Activated B cell treated with CpG ODN at 0.5 μM for 24 hours (primary cell): ENCODE results near the gene ARHGEF28. TPM values are rescaled to one million over a fixed set of nuclear protein-coding genes. Genes with fewer than 3 reads are reported as not detected.

Experiments used
- ATAC-seq: fragments of 200-7000 bp; cut with Tn5 transposase; one replicate; pipeline ENCODE4 v1.10.0; 2021; ENCODE audit warnings: low read depth, mild to moderate bottlenecking, moderate library complexity
- CTCF ChIA-PET: fragments of 350-600 bp; sonication (Branson Sonifier 250); formaldehyde crosslinking; loops from one replicate; lab custom pipeline; 2021; ENCODE audit warnings: antibody characterized with exemption; lab: Charles Lee
- POLR2A ChIA-PET: fragments of 350-600 bp; sonication (Branson Sonifier 250); formaldehyde crosslinking; loops from one replicate; lab custom pipeline; 2021; ENCODE audit warnings: antibody characterized with exemption; lab: Charles Lee
- DNase-seq: peaks from one replicate; pipeline ENCODE4 v3.0.0; 2022
- H3K27ac Mint-ChIP-seq: one replicate; pipeline ENCODE4 v1.8.0; 2020; ENCODE audit warnings: mixed read lengths
- H3K27me3 Mint-ChIP-seq: one replicate; pipeline ENCODE4 v1.8.0; 2021; ENCODE audit warnings: mixed read lengths
- H3K36me3 Mint-ChIP-seq: one replicate; pipeline ENCODE4 v1.8.0; 2021; ENCODE audit warnings: low read depth, mixed read lengths
- H3K4me1 Mint-ChIP-seq: one replicate; pipeline ENCODE4 v1.8.0; 2021; ENCODE audit warnings: mixed read lengths
- H3K4me3 Mint-ChIP-seq: one replicate; pipeline ENCODE4 v1.8.0; 2020; ENCODE audit warnings: mild to moderate bottlenecking, mixed read lengths
- H3K9me3 Mint-ChIP-seq: one replicate; pipeline ENCODE4 v1.8.0; 2020; ENCODE audit warnings: mixed read lengths
- CTCF ChIP-seq: fragments of 200-600 bp; IDR thresholded peaks from one replicate; pipeline ENCODE4 v1.8.0; 2022; ENCODE audit warnings: antibody characterized with exemption, mild to moderate bottlenecking
- intact Hi-C: fragments of 100-400 bp; cut with micrococcal nuclease; formaldehyde crosslinking; loops from one replicate; pipeline ENCODE4 v1.15.1; 2024
- total RNA-seq: library from RNA; stranded (reverse); gene quantifications from 2 replicates; pipeline ENCODE4 v1.2.3, GENCODE V29; 2022

The ARHGEF28 gene
- total RNA-seq, 1 donor from 2014 or later = not detected

- CTCF ChIA-PET = no interaction called here
- no peak overlapping the region for H3K27ac Mint-ChIP-seq
- POLR2A ChIA-PET = no interaction called here
- H3K4me1 Mint-ChIP-seq = no peaks in the 10 kb centered on the region
- no peaks in the 10 kb centered on the region for H3K36me3 Mint-ChIP-seq
- no peak for TF ChIP-seq CTCF
- no peak for DNase-seq
- no peak for ATAC-seq
- intact Hi-C loops = no loop called here
- no peak overlapping the region for H3K4me3 Mint-ChIP-seq
- no peaks in the 10 kb centered on the region for H3K9me3 Mint-ChIP-seq
- no peaks in the 10 kb centered on the region for H3K27me3 Mint-ChIP-seq
Observed at GRCh38 chr5:73826301-73827105, 200.5 kb downstream of the ARHGEF28 start.

GRCh38 chr5:73827106-73827450, 201.1 kb downstream of the ARHGEF28 start:
- intact Hi-C loops = no loop called here
- Mint-ChIP-seq H3K27me3 (no peaks in the 10 kb centered on the region), H3K4me1 (no peaks in the 10 kb centered on the region), H3K36me3 (no peaks in the 10 kb centered on the region), H3K9me3 (no peaks in the 10 kb centered on the region), H3K27ac (no peak overlapping the region), H3K4me3 (no peak overlapping the region)
- no peak for TF ChIP-seq CTCF
- CTCF ChIA-PET = no interaction called here
- POLR2A ChIA-PET = no interaction called here
- DNase-seq (no peak), ATAC-seq (no peak)

GRCh38 chr5:73828465-73828864, 202.5 kb downstream of the ARHGEF28 start:
- Mint-ChIP-seq H3K27me3 (peaks cover under 1% of the 10 kb centered on the region), H3K27ac (no peak overlapping the region), H3K4me3 (no peak overlapping the region), H3K9me3 (no peaks in the 10 kb centered on the region), H3K4me1 (no peaks in the 10 kb centered on the region), H3K36me3 (no peaks in the 10 kb centered on the region)
- DNase-seq (no peak), ATAC-seq (no peak)
- intact Hi-C loops = no loop called here
- TF ChIP-seq CTCF = no peak
- POLR2A ChIA-PET = no interaction called here
- CTCF ChIA-PET = no interaction called here

- peaks cover 5% of the 10 kb centered on the region for H3K27me3 Mint-ChIP-seq
- intact Hi-C loops = no loop called here
- no peaks in the 10 kb centered on the region for H3K4me1 Mint-ChIP-seq
- ATAC-seq (no peak), DNase-seq (no peak)
- no peaks in the 10 kb centered on the region for H3K36me3 Mint-ChIP-seq
- H3K9me3 Mint-ChIP-seq = no peaks in the 10 kb centered on the region
- ChIA-PET CTCF (no interaction called here), POLR2A (no interaction called here)
- H3K27ac Mint-ChIP-seq = no peak overlapping the region
- no peak overlapping the region for H3K4me3 Mint-ChIP-seq
- TF ChIP-seq CTCF = no peak
Observed at GRCh38 chr5:73830646-73831045, 204.7 kb downstream of the ARHGEF28 start.

- POLR2A ChIA-PET = no interaction called here
- Mint-ChIP-seq H3K27me3 (peaks cover 5% of the 10 kb centered on the region), H3K4me1 (no peaks in the 10 kb centered on the region), H3K4me3 (no peak overlapping the region), H3K36me3 (no peaks in the 10 kb centered on the region), H3K9me3 (no peaks in the 10 kb centered on the region), H3K27ac (no peak overlapping the region)
- intact Hi-C loops = no loop called here
- CTCF ChIA-PET = no interaction called here
- no peak for DNase-seq
- no peak for TF ChIP-seq CTCF
- ATAC-seq = no peak
Observed at GRCh38 chr5:73831066-73831465, 205.1 kb downstream of the ARHGEF28 start.
